ENCODE results near the gene MRPS23. TPM values are rescaled to one million over a fixed set of nuclear protein-coding genes. Genes with fewer than 3 reads are reported as not detected.
A peak's percentile ranks its signal among the peaks of the same experiment; 100 is the strongest.

MRPS23 gene
- total and polyA plus RNA-seq, 2 of the 13 experiments (the other 11 are each of a cell fraction or from before 2014, with no cell fraction given) = 63.2 to 181 TPM

- TF ChIP-seq ZNF512 (CRISPR knock-in tag; IDR thresholded peaks at IDR 0.05) = no peak
- peak; percentile 60; the same call in 1 of the 2 replicates for TF ChIP-seq HDAC2 (CRISPR knock-in tag; IDR thresholded peaks at IDR 0.05)
- no peak for TF ChIP-seq GLI4 (CRISPR knock-in tag; IDR thresholded peaks at IDR 0.05; ENCODE audit: borderline replicate concordance)
- TF ChIP-seq ZNF225 (CRISPR knock-in tag; IDR thresholded peaks at IDR 0.05) = no peak
- no peak for TF ChIP-seq RBAK (CRISPR knock-in tag; IDR thresholded peaks at IDR 0.05)
- no peak for TF ChIP-seq ZNF142 (CRISPR knock-in tag; IDR thresholded peaks at IDR 0.05)
- TF ChIP-seq SP4 (CRISPR knock-in tag; IDR thresholded peaks at IDR 0.05) = no peak
- TF ChIP-seq YY1 (IDR thresholded peaks at IDR 0.05; ENCODE audit: insufficient read depth, insufficient replicate concordance, low read depth, low read length) = peak; percentile 43
- TF ChIP-seq ZNF782 (CRISPR knock-in tag; IDR thresholded peaks at IDR 0.05; ENCODE audit: borderline replicate concordance) = no peak
- TF ChIP-seq LRRFIP1 (CRISPR knock-in tag; conservative IDR thresholded peaks at IDR 0.05) = no peak
- TF ChIP-seq ZSCAN31 (CRISPR knock-in tag; IDR thresholded peaks at IDR 0.05; ENCODE audit: low read depth) = no peak
- TF ChIP-seq CAMTA2 (CRISPR knock-in tag; IDR thresholded peaks at IDR 0.05; ENCODE audit: borderline replicate concordance) = no peak
- peak; percentile 85 for TF ChIP-seq TFAP4 (IDR thresholded peaks at IDR 0.05; ENCODE audit: borderline replicate concordance, low read depth)
- no peak; the same call in 1 of the 2 replicates for TF ChIP-seq TARDBP (CRISPR knock-in tag; IDR thresholded peaks at IDR 0.05)
- peak; percentile 53; the same call in 1 of the 3 replicates for TF ChIP-seq MXI1 (IDR thresholded peaks at IDR 0.05; ENCODE audit: borderline replicate concordance, low read depth, low read length)
- no peak for TF ChIP-seq ZNF749 (CRISPR knock-in tag; IDR thresholded peaks at IDR 0.05; ENCODE audit: borderline replicate concordance)
- TF ChIP-seq ZNF672 (CRISPR knock-in tag; IDR thresholded peaks at IDR 0.05) = no peak
- peak; percentile 83 for TF ChIP-seq ATF3 (CRISPR knock-in tag; IDR thresholded peaks at IDR 0.05)
Measured at GRCh38 chr17:57875290-57876022, 25.6 kb upstream of the MRPS23 start (continued).

Measured in HepG2 (cell line).